Thymus (tissue), 11 donors: Measurements from ENCODE around the gene THSD1. TPM values are rescaled to one million over a fixed set of nuclear protein-coding genes. Genes with fewer than 3 reads are reported as not detected.
"Not testable (repeated sequence)": the region's sequence is repeated elsewhere in the genome, so short reads cannot be mapped to it uniquely, and the experiment has no call there.

Source experiments
- DNase-seq, 9 donors: peaks; one replicate each; pipeline ENCODE4 v3.0.0-alpha.2; 2013; ENCODE audit warnings: low spot score in 9 of 9, low read depth in 6 of 9, missing footprints in 1 of 9
- H3K27ac ChIP-seq, 2 donors: one replicate each; pipeline ENCODE4 v1.5.1; 2013; ENCODE audit warnings: control low read depth in 1 of 2, low read depth in 1 of 2, low read length in 1 of 2, mild to moderate bottlenecking in 1 of 2, moderate library complexity in 1 of 2
- H3K27me3 ChIP-seq, 2 donors: one replicate each; pipeline ENCODE4 v1.5.1; 2013; ENCODE audit warnings: low read length in 1 of 2; ENCODE audit not compliant: control insufficient read depth in 2 of 2, insufficient read depth in 1 of 2
- H3K36me3 ChIP-seq, 2 donors: one replicate each; pipeline ENCODE4 v1.5.1; 2013; ENCODE audit warnings: low read length in 1 of 2, mild to moderate bottlenecking in 1 of 2, moderate library complexity in 1 of 2; ENCODE audit not compliant: control insufficient read depth in 2 of 2, insufficient read depth in 2 of 2
- H3K4me1 ChIP-seq, 2 donors: one replicate each; pipeline ENCODE4 v1.5.1; 2013; ENCODE audit warnings: low read length in 2 of 2; ENCODE audit not compliant: control insufficient read depth in 2 of 2, insufficient read depth in 2 of 2
- H3K4me3 ChIP-seq, 2 donors: one replicate each; pipeline ENCODE4 v1.5.1; 2013; ENCODE audit warnings: low read length in 2 of 2, control low read depth in 1 of 2, mild to moderate bottlenecking in 1 of 2
- H3K9me3 ChIP-seq, 2 donors: one replicate each; pipeline ENCODE4 v1.5.1; 2013; ENCODE audit warnings: low read length in 1 of 2, mild to moderate bottlenecking in 1 of 2; ENCODE audit not compliant: control insufficient read depth in 2 of 2, insufficient read depth in 1 of 2
- WGBS: extraction: QIAGEN DNeasy Blood & Tissue Kit; methylation state at CpG from one replicate; pipeline ENCODE4 v1.1.7; 2013; 5-methylcytosine and 5-hydroxymethylcytosine counted together
- polyA plus RNA-seq: library from polyadenylated mRNA; stranded (reverse); fragments of 200-250 nt; gene quantifications from one replicate; pipeline ENCODE4 v1.2.3, GENCODE V29; 2013
- total RNA-seq: library from RNA; stranded (reverse); fragments of 120-200 nt; gene quantifications from one replicate; pipeline ENCODE4 v1.2.4, GENCODE V29; 2013
- donor health status: healthy.

Gene THSD1
- total and polyA plus RNA-seq, 2 donors = 2.9 to 3.3 TPM

DNA sequence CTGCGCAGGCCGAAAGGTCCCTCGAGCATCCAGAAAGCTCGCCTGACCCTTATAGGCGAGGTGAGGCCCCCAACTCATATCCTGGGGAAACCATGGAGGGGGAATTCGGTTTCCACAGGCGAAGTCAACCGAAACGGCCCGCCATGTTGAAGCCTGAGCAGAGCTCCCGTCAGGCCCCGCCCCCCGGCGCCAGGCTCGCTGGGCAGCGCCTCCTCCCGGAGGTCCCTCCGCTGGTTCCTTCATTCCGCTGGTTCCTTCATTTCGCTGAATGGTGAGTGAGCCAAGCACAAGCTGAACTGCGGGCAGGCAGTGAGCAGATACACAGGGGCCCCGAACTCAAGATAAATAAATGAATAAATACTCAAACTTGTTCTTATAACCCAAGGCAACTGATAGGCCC, 71.9 kb downstream of the THSD1 start:
- DNase-seq, H3K4me3 ChIP-seq, H3K9me3 ChIP-seq, H3K4me1 ChIP-seq, H3K27me3 ChIP-seq, H3K27ac ChIP-seq, H3K36me3 ChIP-seq: not testable (repeated sequence)
- WGBS = no CpG with 5 or more reads among the region's 22 CpGs

- H3K36me3 ChIP-seq, DNase-seq, H3K27me3 ChIP-seq, H3K4me1 ChIP-seq, H3K27ac ChIP-seq, H3K9me3 ChIP-seq, H3K4me3 ChIP-seq: not testable (repeated sequence)
- 85% methylated on average over 3 of the region's 6 CpGs for WGBS
Measured at GRCh38 chr13:52331844-52332243, 74.1 kb downstream of the THSD1 start.

Other genes starting within 250 kb of the THSD1 start
- gene NEK3, start 246.6 kb downstream of the THSD1 start, total RNA-seq = 8.1 TPM
- gene NEK3, start 246.6 kb downstream of the THSD1 start, polyA plus RNA-seq = 41.9 TPM
- gene VPS36, start 44.5 kb upstream of the THSD1 start, total RNA-seq = 35.7 TPM
- gene VPS36, start 44.5 kb upstream of the THSD1 start, polyA plus RNA-seq = 29.6 TPM
- gene CKAP2, start 49.3 kb upstream of the THSD1 start, total RNA-seq = 39.5 TPM
- gene CKAP2, start 49.3 kb upstream of the THSD1 start, polyA plus RNA-seq = 13.4 TPM
- gene HNRNPA1L2, start 236.3 kb upstream of the THSD1 start, total RNA-seq = 7.6 TPM
- 30.7 TPM for gene HNRNPA1L2, start 236.3 kb upstream of the THSD1 start, polyA plus RNA-seq
- 38.4 TPM for gene SUGT1, start 246.7 kb upstream of the THSD1 start, total RNA-seq
- 47.8 TPM for gene SUGT1, start 246.7 kb upstream of the THSD1 start, polyA plus RNA-seq